Stimulated activated CD8-positive, alpha-beta memory T cell treated with anti-CD3 and anti-CD28 coated beads, Interleukin-15, amount 100 ng/mL, for 24 hours (primary cell): ENCODE data around the gene SMYD3.

Source experiments
- DNase-seq: peaks from one replicate; pipeline ENCODE4 v3.0.0-alpha.2; 2020; ENCODE audit warnings: low read depth

SMYD3 gene

GRCh38 chr1:246176126-246177024 lies 330.7 kb downstream of the SMYD3 start:
- DNase-seq = no peak

DNA sequence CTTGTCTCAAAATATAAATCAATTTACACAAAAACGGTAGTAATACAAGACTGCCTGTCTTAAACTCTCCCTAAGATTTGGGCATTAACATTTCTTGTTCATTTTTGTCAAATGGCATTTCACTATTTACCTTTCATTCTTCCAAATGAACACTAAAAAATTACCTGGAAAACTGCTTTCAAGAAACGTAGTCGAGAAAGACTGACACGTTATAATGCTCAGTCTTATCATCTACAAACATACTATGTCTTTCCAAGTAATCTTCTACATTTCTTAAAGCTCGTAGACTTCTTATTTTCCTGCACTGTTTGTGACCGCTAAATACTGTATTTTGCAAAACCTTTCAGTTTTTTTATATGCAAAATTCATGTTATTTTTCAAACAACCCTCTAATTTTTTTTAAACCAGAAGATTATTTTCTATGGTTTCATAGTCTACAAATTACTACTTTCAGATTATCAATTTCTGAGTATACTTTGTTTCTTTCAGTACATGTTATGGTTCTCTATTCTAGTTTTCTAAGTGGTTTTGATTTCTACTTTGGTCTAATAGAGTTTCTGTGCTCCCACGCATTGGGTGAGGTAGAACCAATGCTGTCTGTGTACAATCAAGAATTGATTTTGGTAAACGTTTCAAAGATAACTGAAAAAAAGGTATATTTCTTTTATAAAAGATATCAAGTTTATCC lies 336.4 kb downstream of the SMYD3 start:
- DNase-seq = no peak

GRCh38 chr1:246169486-246169885 lies 337.6 kb downstream of the SMYD3 start:
- DNase-seq = no peak

DNA sequence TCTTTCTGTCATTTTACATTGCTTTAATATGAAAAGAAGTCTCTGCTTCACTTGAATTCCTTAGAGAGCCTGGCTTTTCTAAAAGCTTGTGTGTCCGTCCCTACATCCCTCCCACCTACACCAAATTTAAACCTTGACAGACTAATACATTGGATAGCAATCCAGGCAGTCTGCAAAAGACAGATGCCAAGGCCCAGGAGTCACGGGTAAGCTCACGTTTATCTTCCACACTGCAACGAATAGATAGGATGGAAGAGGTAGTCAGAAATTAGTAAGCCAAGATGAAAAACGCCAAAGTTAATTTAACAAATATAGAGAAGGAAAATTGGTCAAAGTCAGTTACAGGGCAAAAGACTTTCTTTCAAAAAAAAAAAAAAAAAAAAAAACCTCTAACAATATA lies 338.1 kb downstream of the SMYD3 start:
- no peak for DNase-seq

- DNase-seq = no peak
Measured at GRCh38 chr1:246166841-246167240, 340.2 kb downstream of the SMYD3 start.

GRCh38 chr1:246165826-246166709 lies 341.0 kb downstream of the SMYD3 start:
- no peak for DNase-seq

GRCh38 chr1:246164764-246165163 lies 342.3 kb downstream of the SMYD3 start:
- DNase-seq = no peak

GRCh38 chr1:246162560-246162959 lies 344.5 kb downstream of the SMYD3 start:
- DNase-seq = no peak

- no peak for DNase-seq
Measured at GRCh38 chr1:246161626-246162025, 345.5 kb downstream of the SMYD3 start.

DNA sequence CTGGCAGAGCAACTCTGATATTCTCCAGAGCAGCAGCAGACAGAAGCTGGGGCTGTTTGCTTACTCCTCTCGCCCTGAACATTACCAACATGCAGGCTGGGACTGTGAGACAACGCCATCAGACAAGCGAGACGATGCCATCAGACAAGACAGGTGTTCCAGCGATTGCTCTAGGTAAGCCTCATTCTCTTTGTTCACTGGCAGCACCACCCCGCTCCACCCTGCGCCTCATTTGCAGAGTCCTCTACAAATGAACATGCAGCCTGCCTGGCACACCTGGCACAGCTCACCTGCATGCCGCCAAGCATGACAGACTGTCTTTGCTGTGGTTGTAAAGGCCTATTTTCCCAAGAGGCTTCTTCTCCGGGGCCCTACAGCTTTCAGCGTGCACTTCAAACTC lies 346.2 kb downstream of the SMYD3 start:
- no peak for DNase-seq

- no peak for DNase-seq
Measured at GRCh38 chr1:246160374-246160773, 346.7 kb downstream of the SMYD3 start.

- no peak for DNase-seq
Measured at GRCh38 chr1:246159279-246160227, 347.5 kb downstream of the SMYD3 start.

GRCh38 chr1:246158131-246158530 lies 348.9 kb downstream of the SMYD3 start:
- no peak for DNase-seq

- no peak for DNase-seq
Measured at GRCh38 chr1:246157516-246157915, 349.6 kb downstream of the SMYD3 start.

GRCh38 chr1:246156847-246157246 lies 350.2 kb downstream of the SMYD3 start:
- no peak for DNase-seq

- no peak for DNase-seq
Measured at GRCh38 chr1:246155923-246156322, 351.2 kb downstream of the SMYD3 start.

- DNase-seq = no peak
Measured at GRCh38 chr1:246153796-246154212, 353.3 kb downstream of the SMYD3 start.

DNA sequence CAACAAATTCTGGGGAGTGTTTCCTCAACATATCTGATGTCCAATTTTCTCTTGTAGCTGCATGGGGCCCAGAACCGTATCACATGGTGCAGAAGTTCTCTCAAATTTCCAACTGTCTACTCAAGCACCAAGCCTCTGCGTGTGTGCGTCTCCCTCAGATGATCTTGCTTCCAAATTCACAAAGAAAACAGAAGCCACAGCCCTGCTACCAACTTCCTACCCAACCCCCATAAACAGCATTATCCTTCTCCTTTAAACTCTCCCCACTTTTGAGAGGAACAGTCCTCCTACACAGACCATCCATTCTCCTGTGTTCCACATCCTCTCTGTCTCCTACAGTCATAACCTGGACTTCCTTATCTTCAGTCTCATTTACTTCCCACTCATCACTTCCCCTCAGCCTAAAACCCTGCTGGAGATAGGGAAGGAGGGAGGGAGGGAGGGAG lies 354.1 kb downstream of the SMYD3 start:
- DNase-seq = no peak

- DNase-seq = no peak
Measured at GRCh38 chr1:246151796-246152434, 355.2 kb downstream of the SMYD3 start.

DNA sequence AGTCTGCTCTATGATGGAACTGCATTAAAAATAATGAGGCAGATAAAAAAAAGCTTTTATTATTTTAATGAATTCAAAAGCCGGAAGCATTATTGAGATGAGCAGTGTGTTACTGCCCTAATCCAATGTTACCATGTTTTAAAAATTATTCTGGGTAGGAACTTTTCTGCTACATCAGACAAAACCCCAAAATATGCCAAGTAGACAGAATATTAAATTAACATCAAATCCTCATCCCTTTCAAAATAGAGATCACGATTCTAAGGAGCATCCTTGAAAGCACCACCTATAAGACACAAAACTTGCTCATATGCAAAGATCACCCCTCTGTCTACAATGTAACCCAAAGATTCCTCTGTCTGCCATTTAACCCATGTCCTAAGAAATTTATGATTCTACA lies 357.5 kb downstream of the SMYD3 start:
- DNase-seq = no peak
